Amygdala (tissue), 56 donors: Measurements from ENCODE around the gene FGF6.

Experiments used
- DNase-seq, 56 donors: peaks; one replicate each; lab custom pipeline; 2025; lab: John Stamatoyannopoulos, UW

Gene FGF6

GRCh38 chr12:4448371-4448940 is 2.8 kb upstream of the FGF6 start:
- DNase-seq, result peak in 9 of 56 donors; percentile 13 to 54 (median 25)

GRCh38 chr12:4447151-4447550 is 1.5 kb upstream of the FGF6 start:
- DNase-seq, result no peak

GRCh38 chr12:4446335-4446734 is 720 bp upstream of the FGF6 start:
- DNase-seq, result no peak

DNA sequence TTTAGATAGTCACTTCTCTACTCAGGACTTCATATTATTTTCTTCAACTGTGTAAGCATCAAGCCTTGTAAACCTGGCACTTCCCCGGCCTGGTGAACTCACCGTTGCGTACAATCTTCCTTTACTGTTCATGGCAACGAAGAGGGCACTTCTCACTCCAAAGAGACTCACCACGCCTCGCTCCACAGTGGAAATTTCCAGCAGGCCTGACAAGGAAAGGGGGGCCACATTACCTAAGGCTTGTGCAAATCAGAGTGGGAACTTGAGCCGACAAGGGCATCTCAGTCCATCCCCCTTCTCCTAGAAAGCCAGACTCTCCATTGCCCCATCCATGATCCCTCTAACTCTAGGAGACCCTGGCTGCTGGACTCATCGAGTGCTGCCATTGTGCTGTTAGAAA is 1.6 kb downstream of the FGF6 start:
- no peak for DNase-seq

DNA sequence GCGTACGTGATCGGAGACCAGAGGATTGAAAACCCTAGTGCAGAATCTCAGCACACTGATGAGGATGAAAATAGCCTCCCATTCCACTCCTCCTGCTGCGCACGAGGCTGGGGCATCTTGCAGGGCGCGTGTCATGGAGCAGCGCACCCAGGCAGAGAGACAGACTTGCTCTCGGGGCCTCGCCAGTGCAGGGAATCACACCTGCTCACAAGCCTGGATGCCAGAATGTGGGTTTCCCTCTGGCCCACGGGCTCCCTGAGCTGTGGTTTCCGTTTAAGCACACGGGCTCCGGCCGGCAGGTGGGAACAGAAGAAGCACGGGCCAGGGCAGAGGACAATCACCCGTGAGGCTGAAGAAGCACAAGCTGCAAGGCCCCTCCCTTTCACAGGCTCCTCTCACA is 2.0 kb downstream of the FGF6 start:
- DNase-seq, result no peak

DNA sequence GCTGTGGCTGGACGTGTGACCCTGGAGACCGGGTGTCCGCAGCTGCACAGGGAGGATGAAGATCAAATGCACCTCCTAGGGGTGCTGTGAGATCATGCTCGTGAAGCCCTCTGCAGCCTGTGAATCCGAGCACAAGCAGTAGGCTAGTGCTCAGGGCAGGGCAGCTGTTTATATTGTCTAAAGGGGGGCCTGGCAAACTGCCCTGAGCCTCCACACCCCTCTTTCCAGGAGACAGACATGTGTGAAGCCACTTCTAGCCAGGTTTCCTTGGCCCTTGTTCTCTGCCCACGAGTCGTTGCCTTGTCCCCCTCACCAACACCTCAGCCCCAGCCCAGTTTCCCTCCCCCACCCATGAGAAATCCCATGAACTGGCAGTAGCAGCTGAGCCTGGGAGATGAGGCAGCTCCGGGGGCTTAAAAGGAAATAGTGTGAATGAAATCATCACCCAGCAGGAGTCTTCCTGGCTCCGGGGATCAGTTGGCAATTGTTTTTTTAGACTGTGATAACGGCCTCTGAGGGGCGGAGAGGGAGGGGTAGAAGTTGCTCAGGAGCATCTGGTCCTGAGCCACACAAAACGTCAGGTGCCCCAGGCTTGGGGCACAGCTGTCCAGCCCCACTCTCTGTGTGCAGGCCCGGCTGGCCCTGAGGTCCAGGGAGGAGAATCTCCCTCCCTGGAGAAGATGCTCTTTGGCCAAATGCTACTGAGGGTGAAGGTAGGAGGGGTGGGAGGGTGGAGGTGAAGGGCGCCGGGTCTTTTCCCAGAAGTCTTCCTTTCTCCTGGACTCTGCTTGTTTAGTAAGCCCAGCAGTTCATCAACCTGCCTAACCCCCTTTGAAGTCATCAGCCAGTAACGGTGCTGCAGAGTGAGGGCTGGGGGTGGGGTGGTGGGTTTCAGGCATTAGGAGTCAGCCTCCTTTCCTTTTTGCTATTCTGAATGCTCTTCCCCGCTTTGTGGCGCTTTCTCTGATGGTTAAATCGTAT is 4.0 kb downstream of the FGF6 start:
- DNase-seq, result no peak

GRCh38 chr12:4440187-4440941 is 5.3 kb downstream of the FGF6 start:
- no peak for DNase-seq

DNA sequence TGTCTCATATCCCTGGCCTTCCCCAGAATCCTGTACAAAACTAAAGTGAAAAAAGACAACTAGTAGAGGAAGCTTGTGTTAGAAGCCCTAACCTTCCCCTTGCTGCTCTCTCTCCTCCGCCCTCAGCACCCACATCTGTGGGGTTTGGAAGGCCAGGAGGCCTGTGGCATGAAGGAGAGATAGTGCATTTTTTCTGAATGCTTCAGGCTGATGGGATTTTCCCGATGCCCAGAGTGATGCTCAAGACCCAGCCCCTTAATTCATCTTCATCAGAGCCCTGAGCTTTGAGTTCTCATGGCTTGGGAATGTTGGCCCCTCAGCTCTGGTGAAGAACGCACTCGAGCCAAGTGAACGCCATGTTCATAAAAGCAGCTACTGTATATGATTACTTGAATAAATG is 5.9 kb downstream of the FGF6 start:
- DNase-seq, result no peak

GRCh38 chr12:4438834-4439596 is 6.6 kb downstream of the FGF6 start:
- no peak for DNase-seq

DNA sequence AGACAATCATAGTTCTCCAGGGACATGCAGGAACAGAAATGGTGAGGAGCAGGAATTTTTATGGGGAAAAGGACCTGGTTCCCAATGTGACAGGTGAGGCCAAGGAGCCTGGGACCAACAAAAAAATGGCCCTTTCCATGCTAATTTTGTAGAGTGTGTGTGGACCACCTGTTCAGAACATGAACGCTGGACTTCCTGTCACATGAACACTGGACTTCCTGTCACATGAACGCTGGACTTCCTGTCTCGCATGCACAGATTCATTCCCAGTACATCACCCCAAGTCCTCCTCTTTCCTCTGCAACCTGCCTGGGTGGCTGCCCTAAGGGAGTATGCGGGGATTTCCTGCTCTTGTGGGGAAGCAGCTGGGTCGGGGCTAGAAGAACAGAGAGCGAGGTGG is 10.1 kb downstream of the FGF6 start:
- no peak for DNase-seq

- DNase-seq, result no peak
Measured at GRCh38 chr12:4434706-4435425, 10.7 kb downstream of the FGF6 start.

DNA sequence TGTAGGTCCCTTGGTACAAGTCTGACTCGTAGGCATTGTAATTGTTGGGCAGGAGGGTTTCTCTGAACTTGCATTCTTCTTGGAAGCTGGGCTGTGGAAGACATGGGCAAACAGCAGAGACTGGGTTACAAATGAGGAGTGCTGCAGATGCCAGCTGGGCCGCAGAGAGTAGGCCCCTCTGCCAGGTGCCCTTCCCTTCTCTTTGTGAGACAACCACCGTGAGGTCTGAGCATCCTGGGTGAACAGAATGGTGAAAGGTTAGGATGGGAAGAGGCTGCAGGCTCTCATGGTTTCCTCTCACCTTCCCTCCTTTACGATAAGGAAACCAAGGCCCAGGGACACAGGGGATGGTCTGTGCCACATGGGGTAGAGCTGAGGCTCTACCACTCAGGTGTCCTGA is 11.3 kb downstream of the FGF6 start:
- DNase-seq, result no peak

DNA sequence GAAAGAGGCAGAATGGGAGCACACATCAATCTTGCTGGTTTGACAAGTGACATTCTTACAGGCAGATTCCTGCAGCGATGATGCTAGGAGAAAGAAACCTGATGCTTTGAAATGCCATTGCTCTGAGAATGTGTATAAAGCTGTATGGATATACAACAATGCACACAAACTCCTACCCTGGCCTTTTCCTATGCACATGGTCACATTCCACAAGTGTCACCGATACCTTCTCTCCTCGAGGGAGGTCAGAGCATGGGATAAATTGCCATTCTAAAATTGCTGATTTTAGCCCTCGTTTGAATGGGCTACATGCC is 11.9 kb downstream of the FGF6 start:
- DNase-seq, result no peak

DNA sequence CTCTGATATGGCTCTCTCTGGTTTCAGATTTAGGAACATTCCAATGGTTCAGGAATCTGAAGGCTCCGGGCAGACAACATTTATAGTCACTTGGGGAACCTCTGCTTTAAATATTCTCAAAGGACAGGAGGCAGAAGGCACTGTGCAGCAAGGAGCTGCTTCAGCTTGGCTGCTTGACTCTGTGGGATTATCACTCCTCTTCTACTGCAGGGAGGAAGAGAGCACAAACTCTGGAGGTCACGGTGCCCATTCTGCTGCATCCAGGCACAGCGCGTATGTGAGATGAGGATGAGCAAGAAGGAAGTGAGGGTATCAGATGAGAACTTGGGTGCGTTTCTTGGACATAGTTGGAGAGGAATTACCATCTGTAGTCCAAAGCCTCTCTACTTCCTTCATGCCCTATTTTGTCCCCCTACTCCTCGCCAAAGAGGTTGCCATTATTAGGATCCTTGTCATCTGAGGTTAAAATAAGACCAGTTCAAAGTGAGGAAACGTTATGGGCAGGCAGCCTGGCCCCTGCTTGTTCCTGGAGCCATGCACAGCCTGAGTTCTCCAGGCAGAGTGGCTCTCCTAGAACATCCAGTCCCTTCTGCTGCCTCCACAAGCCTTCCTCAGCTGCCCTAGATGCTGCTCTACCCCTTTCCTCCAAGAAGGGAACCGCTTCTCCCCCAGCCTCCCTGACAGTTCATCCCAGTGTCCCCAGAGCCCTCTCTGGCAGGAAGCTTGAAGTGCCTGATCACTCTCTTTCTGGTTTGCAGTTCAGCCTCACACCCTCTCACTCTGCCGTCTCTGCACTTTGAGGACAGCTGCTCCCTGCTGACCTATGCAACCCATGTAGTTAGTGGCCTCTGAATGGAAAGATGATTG is 12.5 kb downstream of the FGF6 start:
- DNase-seq, result no peak

GRCh38 chr12:4431866-4432265 is 13.7 kb downstream of the FGF6 start:
- DNase-seq, result no peak

GRCh38 chr12:4431436-4431835 is 14.2 kb downstream of the FGF6 start:
- DNase-seq, result no peak

GRCh38 chr12:4424422-4424821 is 21.2 kb downstream of the FGF6 start:
- no peak for DNase-seq

DNA sequence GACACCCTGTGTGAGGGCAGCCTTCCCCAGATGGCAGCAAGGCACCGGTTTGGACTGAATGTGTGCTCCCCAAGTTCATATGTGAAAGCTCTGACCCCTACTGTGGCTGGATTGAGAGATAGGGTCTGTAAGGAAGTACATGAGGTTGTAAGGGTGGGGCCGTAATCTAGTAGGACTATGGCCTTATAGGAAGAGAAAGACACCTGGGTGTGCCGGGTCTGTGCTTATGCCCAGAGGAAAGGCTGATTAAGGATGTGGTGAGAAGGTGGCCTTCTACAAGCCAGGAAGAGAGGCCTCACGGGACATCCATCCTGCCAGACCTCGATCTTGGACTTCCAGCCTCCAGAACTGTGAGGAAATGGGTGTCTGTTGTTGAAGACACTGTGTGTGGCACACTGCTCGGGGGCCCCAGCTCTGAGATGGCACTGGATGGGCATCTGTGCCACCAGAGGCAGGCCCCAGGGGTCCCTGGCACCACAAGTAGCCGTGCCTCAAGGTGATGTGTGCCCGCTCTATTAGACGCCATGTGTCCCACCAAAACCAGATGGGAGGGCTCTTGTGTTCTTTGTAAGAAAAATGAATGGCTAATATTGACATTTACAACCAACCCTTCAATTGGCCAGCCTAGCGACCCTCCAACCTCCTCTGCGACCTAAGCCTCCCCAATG is 22.0 kb downstream of the FGF6 start:
- DNase-seq, result no peak

DNA sequence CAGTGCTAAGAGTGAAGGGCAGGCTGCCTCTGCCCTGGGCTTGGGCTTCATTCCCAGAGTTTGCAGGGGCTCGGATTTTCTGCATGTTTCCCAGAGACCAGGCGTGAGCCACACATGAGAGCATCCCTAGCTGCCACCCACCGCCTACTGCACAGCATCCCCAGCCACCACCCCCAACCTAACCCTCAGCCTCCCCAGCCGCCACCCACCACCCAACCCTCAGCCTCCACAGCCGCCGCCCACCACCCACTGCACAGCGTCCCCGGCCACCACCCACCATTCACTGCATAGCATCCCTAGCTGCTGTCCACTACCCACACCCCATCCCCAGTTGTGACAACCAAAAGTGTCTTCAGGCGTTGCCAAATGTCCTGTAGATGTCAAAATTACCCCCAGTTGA is 22.6 kb downstream of the FGF6 start:
- no peak for DNase-seq
